ENCODE results near the gene MAMSTR.
"Not testable (repeated sequence)": the region's sequence is repeated elsewhere in the genome, so short reads cannot be mapped to it uniquely, and the experiment has no call there.

MAMSTR gene

GRCh38 chr19:48685583-48685982 is 33.9 kb downstream of the MAMSTR start:
- no peak for DNase-seq (ENCODE audit: low read depth)

GRCh38 chr19:48683349-48683748 is 36.2 kb downstream of the MAMSTR start:
- no peak for DNase-seq (ENCODE audit: low read depth)

- no peak for DNase-seq (ENCODE audit: low read depth)
Observed at GRCh38 chr19:48681127-48681470, 38.4 kb downstream of the MAMSTR start.

- no peak for DNase-seq (ENCODE audit: low read depth)
Observed at GRCh38 chr19:48680436-48681126, 38.9 kb downstream of the MAMSTR start.

- DNase-seq (ENCODE audit: low read depth): not testable (repeated sequence)
Observed at GRCh38 chr19:48680006-48680405, 39.5 kb downstream of the MAMSTR start.

GRCh38 chr19:48678201-48678600 is 41.3 kb downstream of the MAMSTR start:
- DNase-seq (ENCODE audit: low read depth): no peak

GRCh38 chr19:48676887-48677286 is 42.6 kb downstream of the MAMSTR start:
- DNase-seq (ENCODE audit: low read depth): no peak

GRCh38 chr19:48676487-48676886 is 43.0 kb downstream of the MAMSTR start:
- DNase-seq (ENCODE audit: low read depth): no peak

- peak; percentile 54 for DNase-seq (ENCODE audit: low read depth)
Observed at GRCh38 chr19:48674921-48675824, 44.4 kb downstream of the MAMSTR start.

GRCh38 chr19:48674216-48674809 is 45.2 kb downstream of the MAMSTR start:
- no peak for DNase-seq (ENCODE audit: low read depth)

GRCh38 chr19:48673436-48674100 is 46.0 kb downstream of the MAMSTR start:
- DNase-seq (ENCODE audit: low read depth): no peak

GRCh38 chr19:48672994-48673393 is 46.5 kb downstream of the MAMSTR start, which contains the start of gene NTN5:
Gene NTN5, minus strand, starts transcription at chr19:48673017. Its CDS starts 2,031 bp downstream, at chr19:48670986.
- no peak for DNase-seq (ENCODE audit: low read depth)

- no peak for DNase-seq (ENCODE audit: low read depth)
Observed at GRCh38 chr19:48671446-48671995, 48.0 kb downstream of the MAMSTR start.

GRCh38 chr19:48670699-48671445 is 48.7 kb downstream of the MAMSTR start:
- DNase-seq (ENCODE audit: low read depth): no peak

- DNase-seq (ENCODE audit: low read depth): no peak
Observed at GRCh38 chr19:48669903-48670668, 49.4 kb downstream of the MAMSTR start.

GRCh38 chr19:48668761-48669160 is 50.8 kb downstream of the MAMSTR start:
- DNase-seq (ENCODE audit: low read depth): no peak

- no peak for DNase-seq (ENCODE audit: low read depth)
Observed at GRCh38 chr19:48668332-48668731, 51.2 kb downstream of the MAMSTR start.

GRCh38 chr19:48665786-48666185 is 53.7 kb downstream of the MAMSTR start:
- DNase-seq (ENCODE audit: low read depth): no peak

GRCh38 chr19:48664476-48664875 is 55.0 kb downstream of the MAMSTR start:
- DNase-seq (ENCODE audit: low read depth): no peak

GRCh38 chr19:48663667-48664066 is 55.9 kb downstream of the MAMSTR start:
- DNase-seq (ENCODE audit: low read depth): no peak
